Activated naive CD4-positive, alpha-beta T cell treated with anti-CD3 and anti-CD28 coated beads, Interleukin-2, amount 50 U/mL, for 16 hours (primary cell): Measurements from ENCODE around the gene AMOTL2.

Experiments
- DNase-seq: peaks from one replicate; pipeline ENCODE4 v3.0.0-alpha.2; 2020

Gene AMOTL2

DNA sequence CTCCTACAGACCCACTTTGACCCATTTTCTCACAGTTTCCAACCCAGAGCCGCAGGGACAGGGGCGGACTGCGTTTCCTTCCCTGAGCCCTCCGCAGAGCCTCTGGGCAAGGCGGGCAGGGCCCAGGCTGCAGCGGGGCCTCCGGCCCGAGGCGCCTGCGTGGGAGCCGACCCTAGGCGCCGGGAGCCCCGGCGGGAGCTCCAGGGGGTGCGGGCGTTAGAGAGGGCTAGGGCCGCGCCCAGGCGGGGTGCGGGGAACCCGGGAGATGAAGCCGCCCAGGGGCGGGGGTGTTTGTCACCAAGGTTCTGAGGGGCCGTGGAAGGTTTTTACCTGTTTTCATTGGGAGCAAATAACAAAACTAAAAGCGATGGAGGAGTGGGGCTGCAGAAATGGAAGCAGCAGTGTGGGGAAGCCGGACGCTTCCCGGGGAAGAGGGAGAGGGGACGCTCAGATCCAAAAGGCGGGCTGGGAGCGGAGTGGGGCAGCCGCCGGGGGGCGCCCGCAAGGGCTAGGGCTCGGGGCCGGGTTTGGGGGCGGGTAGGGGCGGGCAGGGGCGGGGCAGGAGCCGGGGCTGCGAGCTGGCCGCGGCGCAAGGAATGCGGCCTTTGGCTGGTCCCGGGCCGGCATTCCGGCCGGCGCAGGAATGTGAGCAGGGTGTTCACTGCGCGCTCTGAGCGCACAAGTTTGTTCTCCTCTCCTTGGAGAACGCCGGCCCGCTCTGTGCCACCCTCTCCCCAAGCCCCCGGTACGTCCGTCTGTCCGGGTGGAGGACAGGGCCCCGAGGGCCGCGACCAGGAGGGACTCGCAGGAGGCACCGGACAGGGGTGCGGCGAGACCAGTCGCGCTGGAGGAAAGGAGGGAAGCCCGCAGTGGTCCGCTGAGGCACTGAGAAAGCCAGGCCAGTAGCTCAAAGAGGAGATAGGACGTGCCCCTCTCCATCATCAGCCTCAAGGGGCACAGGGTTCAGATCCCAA is 61.1 kb downstream of the AMOTL2 start:
- no peak for DNase-seq

DNA sequence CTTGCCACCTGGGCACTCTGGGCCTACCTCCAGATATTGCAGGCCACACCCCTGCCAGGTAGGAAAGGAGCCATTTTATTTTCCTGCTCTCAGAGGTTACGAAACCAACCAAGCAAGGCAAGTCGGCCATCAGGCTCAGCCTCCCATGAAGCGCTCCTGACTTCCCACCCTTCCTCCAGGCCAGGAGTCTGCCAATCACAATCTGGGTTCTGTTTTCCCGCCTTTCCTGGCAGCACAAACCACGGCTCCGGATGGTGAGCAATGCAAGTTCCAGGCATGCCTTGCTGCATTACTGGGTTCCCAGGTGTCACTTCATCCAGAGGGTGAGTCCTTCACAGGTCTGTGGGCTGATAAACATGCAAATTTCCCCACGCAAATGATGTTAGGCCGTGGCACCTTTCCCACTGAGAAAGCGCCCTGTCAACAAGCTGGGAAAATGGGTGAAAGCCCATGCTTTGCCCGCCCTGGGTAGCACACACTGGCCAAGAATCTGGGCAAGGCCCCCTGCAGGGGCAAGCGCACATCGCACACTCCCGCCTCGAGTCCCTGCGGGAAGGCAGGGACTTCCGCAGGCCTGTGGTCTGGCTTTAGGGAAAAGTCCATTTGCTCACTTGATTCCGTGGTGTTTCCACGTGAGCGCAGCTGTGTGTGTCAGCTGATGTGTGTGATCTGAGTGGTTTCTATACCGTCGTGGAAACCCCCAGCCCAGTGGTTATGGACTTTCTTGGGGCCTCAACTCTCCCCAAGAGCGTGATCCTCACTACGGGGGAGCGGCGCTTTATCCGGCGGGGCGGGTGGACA is 62.0 kb downstream of the AMOTL2 start:
- DNase-seq = no peak

DNA sequence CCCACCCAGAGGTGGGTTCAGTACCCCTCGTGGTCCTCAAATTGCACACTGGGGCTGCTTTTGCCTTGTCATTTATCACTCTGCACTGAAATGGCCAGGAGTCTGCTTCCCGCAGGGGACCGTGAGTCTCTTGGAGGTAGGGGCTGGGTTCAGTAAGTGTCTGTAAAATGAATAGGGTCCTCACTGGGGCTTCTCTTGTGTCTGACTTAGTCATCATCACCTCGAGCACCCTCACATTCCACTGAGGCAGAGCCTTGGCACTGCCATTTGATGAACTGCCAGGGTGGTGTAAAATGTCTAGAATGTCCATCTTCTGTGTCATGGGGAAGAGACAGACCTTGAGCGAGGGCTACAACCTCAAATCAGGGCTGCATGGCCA is 62.6 kb downstream of the AMOTL2 start:
- no peak for DNase-seq

DNA sequence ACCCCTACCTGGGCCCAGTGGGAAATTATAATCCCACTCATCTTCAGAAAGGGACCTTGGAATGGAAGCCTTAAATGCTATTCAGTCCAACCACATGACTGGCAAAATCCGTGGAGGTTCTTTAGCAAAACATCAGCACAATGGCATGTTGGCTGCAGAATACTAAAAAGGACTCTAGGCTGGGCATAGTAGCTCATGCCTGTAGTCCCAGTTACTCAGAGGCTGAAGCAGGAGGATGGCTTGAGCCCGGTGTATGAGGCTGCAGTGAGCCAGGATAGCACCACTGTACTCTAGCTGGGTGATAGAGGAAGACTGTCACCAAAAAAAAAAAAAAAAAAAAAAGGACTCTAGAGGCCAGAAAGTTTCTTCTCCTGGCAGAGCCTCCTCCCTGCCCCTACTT is 63.0 kb downstream of the AMOTL2 start:
- no peak for DNase-seq

DNA sequence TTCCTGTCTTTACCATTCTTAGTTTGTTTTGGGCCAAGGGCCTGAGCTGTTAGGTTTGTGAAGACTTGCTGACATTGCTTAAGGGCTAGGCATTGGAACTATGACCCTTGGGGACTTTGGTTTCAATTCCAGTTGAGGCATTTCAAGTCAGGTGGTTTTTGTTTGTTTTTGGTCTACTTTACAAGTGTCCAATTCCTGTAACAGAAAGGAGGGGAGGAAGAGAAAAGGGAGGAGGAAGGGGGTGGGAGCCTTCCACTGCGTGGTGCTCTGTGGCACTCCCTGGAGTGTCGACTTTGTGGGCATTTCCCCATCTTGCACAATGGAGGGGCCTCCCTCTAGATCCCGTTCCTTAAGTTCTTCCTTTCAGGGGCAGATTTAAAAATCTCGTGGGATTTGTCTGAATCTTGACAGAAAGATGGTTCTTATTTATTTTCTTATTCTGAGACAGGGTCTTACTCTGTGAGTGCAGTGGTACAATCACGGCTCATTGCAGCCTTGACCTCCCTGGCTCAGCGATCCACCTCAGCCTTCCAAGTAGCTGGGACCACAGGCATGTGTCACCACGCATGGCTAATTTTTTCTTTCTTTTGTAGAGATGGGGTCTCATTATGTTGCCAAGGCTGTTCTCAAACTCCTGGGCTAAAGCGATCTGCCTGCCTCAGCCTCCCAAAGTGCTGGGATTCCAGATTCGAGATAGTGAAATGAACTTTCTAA is 64.1 kb downstream of the AMOTL2 start:
- DNase-seq = no peak

DNA sequence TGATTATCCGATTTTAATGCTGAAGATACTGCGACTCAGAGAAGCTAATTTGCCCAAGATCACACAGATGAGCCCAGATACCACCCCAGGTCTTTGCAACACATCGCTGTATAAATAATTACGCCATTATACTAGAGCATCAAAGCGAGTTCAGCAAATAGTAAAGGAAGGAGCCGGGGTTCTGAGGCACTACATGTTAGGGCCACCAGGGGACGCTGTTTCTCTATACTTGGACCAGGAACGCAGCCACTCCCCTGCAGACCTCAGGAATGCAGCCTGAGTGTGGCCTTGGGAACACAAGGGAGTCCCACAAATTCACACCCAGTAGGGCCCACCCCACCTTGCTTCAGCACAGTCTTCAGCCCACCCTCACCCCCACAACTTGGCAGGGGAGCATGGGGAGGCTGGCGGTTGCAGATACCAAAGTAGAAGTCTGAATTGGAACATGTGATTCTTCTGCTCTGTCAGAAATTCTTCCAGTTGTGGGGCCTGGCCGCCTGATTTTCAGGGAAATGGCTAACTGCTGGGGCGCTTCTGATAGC is 65.8 kb downstream of the AMOTL2 start:
- peak; percentile 69 for DNase-seq

DNA sequence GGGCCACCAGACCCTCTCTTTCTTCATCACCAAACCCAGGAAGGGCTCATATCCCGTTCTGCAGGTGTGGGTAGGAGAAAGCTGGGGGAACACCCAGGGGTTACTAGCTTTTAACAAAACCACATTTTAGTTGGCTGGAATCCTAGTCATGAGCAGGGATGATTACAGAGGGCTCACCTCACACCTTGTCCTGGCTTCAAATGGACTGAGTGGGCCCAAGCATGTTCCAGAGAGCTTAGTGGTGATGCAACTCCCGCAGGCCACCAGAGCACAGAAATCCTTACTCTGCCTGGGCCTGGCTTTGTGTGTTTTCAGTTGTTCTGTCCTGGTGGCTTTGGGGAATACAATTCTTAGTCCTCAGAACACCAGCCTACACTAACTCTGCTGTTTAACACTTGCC is 66.8 kb downstream of the AMOTL2 start:
- no peak for DNase-seq

DNA sequence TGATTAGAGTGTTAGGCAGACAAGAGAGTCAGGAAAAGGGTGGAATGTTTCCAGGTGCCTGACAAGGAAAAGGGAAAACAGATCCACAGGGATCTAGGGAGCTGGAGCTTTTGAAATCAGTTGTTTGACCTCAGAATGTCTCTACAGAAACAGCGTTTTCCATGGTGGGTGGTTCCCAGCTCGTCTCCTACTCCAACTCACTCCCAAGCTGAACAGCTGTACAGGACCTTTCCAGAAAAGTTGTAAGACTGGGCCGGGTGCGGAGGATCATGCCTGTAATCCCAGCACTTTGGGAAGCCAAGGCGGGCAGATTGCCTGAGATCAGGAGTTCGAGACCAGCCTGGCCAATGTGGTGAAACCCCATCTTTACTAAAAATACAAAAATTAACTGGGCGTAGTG is 67.9 kb downstream of the AMOTL2 start:
- DNase-seq = no peak
